HUDEP-2 (cell line): ENCODE measurements around the gene TNS3.

Source experiments
- DNase-seq, 76 experiments: peaks; one replicate each; lab custom pipeline; 2025; ENCODE audit not compliant: unreplicated experiment in 76 of 76; lab: John Stamatoyannopoulos, UW

Gene TNS3

GRCh38 chr7:47416492-47417480 is 165.1 kb downstream of the TNS3 start:
- no peak for DNase-seq

GRCh38 chr7:47415318-47416212 is 166.3 kb downstream of the TNS3 start:
- no peak for DNase-seq

GRCh38 chr7:47414342-47415317 is 167.3 kb downstream of the TNS3 start:
- no peak for DNase-seq

- no peak for DNase-seq
These were observed 168.2 kb downstream of the TNS3 start for GRCh38 chr7:47413526-47414341.

GRCh38 chr7:47411901-47412300 is 170.0 kb downstream of the TNS3 start:
- DNase-seq: no peak

GRCh38 chr7:47411281-47411869 is 170.5 kb downstream of the TNS3 start:
- DNase-seq: no peak

GRCh38 chr7:47408675-47409074 is 173.2 kb downstream of the TNS3 start:
- DNase-seq: no peak

- peak in 70 of 76 experiments; percentile 7 to 90 (median 68) for DNase-seq
These were observed 173.9 kb downstream of the TNS3 start for GRCh38 chr7:47407821-47408674.

GRCh38 chr7:47407136-47407535 is 174.8 kb downstream of the TNS3 start:
- no peak for DNase-seq

- DNase-seq: no peak
These were observed 175.1 kb downstream of the TNS3 start for GRCh38 chr7:47406801-47407129.

GRCh38 chr7:47405921-47406800 is 175.8 kb downstream of the TNS3 start:
- DNase-seq: no peak

GRCh38 chr7:47405286-47405904 is 176.5 kb downstream of the TNS3 start:
- DNase-seq: no peak

- DNase-seq: peak in 7 of 76 experiments; percentile 5 to 25 (median 10)
These were observed 177.9 kb downstream of the TNS3 start for GRCh38 chr7:47404010-47404409.

GRCh38 chr7:47402941-47403866 is 178.7 kb downstream of the TNS3 start:
- DNase-seq: no peak
